ENCODE measurements around the gene SLC16A4.
"Not testable (repeated sequence)": the region's sequence is repeated elsewhere in the genome, so short reads cannot be mapped to it uniquely, and the experiment has no call there.

Gene SLC16A4

GRCh38 chr1:110390692-110391245 is at the start of gene SLC16A4:
SLC16A4 (minus strand) TSS chr1:110391026; CDS start chr1:110389323, 1,703 bp downstream.
- no peak for DNase-seq (ENCODE audit: low read depth in 4 of 4, low spot score in 1 of 4)

DNA sequence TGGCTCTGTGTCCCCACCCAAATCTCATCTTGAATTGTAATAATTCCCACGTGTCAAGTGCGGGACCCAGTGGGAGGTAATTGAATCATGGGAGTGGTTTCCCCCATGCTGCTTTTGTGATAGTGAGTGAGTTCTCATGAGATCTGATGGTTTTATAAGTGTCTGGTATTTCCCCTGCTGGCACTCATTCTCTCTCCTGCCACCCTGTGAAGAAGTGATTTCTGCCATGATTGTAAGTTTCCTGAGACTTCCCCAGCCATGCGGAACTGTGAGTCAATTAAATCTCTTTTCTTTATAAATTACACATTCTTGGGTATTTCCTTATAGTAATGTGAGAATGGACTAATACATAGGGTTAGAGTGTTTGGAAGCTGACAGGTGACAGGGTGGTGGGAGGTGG is 49.0 kb upstream of the SLC16A4 start:
- not testable (repeated sequence) for DNase-seq (ENCODE audit: low read depth in 4 of 4, low spot score in 1 of 4)

DNA sequence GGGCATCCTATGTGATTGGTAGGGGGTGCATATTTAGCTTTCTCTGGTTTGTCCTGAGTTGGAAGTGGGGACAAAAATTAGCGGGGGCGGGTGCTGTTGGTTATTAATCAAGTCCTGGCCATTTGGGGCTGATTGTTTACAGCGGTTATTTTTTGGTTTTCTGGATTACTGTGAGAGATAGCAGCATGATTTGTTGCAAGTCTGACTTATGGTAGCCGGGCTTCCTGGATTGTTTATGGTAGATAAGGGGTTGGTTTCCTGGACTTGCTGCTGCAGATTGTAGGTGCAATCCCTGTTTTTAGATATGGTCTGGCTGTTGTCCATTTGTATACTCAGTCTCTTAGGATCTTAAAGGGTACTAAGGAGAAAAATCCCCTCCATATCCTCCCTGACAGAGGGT is 48.1 kb upstream of the SLC16A4 start:
- DNase-seq (ENCODE audit: low read depth in 4 of 4, low spot score in 1 of 4), result no peak

- DNase-seq (ENCODE audit: low read depth in 4 of 4, low spot score in 1 of 4), result not testable (repeated sequence)
Measured at GRCh38 chr1:110437645-110438299, 46.9 kb upstream of the SLC16A4 start.

GRCh38 chr1:110436635-110437034 is 45.8 kb upstream of the SLC16A4 start:
- no peak for DNase-seq (ENCODE audit: low read depth in 4 of 4, low spot score in 1 of 4)

DNA sequence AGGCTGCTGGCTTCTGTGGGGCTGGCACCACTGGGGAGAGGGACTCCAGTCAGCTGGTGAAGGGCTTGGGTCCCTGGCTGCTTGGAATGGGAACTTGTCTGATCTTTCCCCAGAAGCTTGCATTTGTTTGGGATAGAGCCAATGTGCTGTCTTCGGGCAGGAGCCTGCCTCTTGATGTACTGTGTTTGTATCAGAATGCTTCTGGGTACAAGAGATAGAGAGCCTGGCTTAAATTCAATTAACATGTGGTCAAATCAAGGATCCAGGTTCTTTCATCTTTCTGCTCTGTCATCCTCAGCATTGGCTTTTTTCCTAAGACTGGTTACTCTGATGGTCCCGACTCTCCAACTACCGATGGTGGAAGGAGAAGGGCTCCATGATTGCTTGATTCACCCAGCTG is 44.1 kb upstream of the SLC16A4 start:
- DNase-seq (ENCODE audit: low read depth in 4 of 4, low spot score in 1 of 4), result no peak

- no peak for DNase-seq (ENCODE audit: low read depth in 4 of 4, low spot score in 1 of 4)
Measured at GRCh38 chr1:110433803-110434202, 43.0 kb upstream of the SLC16A4 start.

DNA sequence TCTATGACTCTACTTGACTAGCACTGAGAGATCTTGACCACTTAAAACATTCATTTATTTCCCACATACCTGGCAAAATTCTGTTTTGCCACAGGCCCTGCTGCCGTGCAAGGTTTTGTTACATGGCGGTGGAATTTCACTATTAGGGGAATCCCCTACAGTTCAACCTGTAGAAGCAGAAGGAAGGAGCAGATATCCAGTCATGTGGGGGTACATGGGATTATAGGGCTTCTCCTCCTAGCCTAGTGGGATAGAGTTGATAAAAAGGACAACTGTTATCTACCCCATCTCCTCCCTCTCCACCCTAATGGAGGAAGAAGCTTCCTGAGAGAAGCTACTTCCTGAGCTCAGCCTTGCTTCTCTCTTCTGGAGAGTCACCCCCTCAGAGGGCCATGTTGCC is 42.4 kb upstream of the SLC16A4 start:
- DNase-seq (ENCODE audit: low read depth in 4 of 4, low spot score in 1 of 4), result no peak

DNA sequence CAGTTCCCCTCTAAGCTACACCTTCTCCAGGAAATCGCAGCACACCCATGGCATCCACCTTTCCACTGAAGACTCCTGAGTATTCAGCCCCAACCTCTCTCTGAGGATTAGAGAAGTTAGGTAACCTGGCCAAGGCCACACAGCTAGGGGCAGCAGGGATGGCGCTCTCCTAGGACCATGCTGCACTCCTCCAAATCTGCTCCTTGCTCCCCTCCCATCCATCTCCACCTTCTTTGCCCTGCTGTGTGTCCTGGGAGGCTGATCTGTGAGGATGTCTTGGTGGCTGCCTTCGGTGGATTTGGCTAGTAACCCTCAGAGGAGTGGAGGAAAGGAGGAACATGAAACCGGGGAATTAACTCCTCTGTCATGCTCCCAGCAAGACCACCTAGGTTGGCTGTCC is 40.1 kb upstream of the SLC16A4 start:
- no peak for DNase-seq (ENCODE audit: low read depth in 4 of 4, low spot score in 1 of 4)

DNA sequence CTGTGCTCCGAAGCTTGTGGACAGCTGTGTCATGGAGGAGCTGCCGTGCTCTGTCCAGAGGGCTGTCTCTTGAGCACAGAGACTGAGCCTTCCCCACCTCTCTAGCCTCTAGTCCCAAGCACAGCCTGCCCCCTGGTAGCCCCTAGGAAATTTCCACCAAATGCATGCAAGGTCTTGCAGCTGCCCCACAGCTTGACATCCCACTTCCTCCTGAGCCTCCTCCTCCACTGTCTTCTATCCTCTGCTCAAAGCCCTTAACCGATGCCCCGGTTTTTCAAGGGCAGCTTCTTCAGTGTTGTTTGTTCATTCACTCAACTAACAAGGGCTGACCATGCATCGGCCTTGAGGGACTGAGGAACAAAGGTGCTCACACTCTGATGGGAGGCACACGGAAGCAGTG is 39.5 kb upstream of the SLC16A4 start:
- DNase-seq (ENCODE audit: low read depth in 4 of 4, low spot score in 1 of 4), result no peak

DNA sequence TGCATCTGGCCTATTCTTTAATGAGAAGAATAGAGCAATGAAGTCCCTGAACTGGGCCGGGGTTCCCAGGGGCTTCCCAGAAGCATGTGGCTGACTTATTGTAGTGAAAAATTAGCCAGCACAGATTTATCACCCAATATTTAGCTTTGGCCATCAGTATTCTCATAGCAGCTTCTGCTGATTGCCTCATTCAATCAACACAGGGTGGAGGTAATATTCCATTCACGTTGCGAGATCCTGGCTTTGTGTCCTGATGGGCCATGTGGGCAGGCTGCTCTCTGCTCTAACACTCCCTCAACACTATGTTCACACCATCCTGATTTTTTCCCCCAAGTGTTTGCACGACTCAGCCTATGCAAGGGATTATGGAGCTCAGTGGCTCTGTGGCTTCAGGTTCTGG is 38.1 kb upstream of the SLC16A4 start:
- DNase-seq (ENCODE audit: low read depth in 4 of 4, low spot score in 1 of 4), result no peak

DNA sequence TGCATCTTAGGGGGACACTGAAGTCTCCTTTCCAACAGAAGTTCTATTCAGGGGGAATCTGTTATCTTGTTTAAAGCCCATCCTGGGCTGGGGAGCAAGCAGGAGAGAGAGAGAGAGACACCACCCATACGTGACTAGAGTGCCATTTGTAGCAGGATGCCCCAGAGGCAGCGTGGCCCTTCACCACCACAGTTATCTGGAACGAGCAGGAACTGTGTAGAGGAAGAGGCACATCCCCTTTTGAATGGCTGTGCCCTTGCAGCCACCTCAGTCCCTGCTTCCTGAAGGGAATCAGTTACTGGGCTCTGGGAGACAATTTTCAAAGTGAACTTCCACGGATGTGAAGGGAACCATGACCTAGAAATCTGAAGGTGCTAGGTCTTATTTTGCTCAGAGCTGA is 36.0 kb upstream of the SLC16A4 start:
- no peak for DNase-seq (ENCODE audit: low read depth in 4 of 4, low spot score in 1 of 4)

GRCh38 chr1:110425612-110426152 is 34.9 kb upstream of the SLC16A4 start:
- DNase-seq (ENCODE audit: low read depth in 4 of 4, low spot score in 1 of 4), result no peak

GRCh38 chr1:110424699-110425611 is 34.1 kb upstream of the SLC16A4 start:
- no peak for DNase-seq (ENCODE audit: low read depth in 4 of 4, low spot score in 1 of 4)

- DNase-seq (ENCODE audit: low read depth in 4 of 4, low spot score in 1 of 4), result no peak
Measured at GRCh38 chr1:110420874-110421793, 30.3 kb upstream of the SLC16A4 start.

DNA sequence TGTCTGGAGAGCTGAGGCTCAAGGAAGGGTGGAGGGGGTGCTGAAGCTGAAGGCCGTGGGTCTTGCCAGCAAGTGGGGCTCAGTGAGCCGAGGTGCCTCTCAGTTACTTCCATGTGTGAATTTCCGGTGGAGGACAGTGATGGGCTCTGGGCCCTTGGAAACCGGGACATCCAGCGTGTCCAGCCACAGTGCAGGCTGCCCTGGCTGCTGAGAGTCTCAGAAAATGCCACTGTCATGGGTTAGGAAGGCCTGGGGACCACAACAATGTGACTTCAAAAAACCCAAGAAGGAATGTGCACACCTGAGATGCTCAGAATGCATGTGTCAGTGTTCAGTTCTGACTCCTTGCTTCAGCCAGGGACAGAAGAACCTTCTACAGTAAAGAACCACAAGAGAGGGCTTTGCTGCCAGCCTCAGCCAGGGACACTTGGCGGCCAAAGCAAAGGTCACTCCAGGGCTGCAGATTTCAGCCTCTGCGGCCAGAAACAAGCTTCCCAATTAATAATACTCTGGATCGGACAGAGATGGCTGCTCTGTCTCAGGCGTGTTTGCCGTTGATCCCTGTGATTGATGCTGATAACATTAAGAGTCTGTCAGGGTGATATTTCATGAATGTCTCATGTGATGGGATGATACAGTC is 29.3 kb upstream of the SLC16A4 start:
- DNase-seq (ENCODE audit: low read depth in 4 of 4, low spot score in 1 of 4), result no peak

GRCh38 chr1:110418729-110419128 is 27.9 kb upstream of the SLC16A4 start:
- DNase-seq (ENCODE audit: low read depth in 4 of 4, low spot score in 1 of 4), result no peak

- DNase-seq (ENCODE audit: low read depth in 4 of 4, low spot score in 1 of 4), result not testable (repeated sequence)
Measured at GRCh38 chr1:110413045-110413444, 22.2 kb upstream of the SLC16A4 start.

DNA sequence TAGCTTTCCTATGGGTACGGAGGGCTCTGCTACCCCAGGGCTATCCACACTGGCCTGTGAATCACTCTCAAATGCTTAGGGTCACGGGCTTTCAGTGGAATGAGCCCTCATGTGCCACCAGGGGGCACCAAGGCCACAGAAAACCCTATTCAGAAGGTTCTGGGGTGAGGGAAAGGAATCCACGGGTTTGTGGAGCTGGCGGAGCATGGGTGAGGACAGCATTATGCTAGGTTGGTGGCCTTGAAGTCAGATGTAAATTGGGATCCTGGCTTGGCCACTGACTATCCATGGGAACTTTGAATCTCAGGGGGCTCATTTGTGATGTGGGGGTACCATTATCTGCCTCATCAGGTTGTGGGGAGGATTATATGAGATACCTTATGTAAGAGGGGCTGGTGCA is 21.8 kb upstream of the SLC16A4 start:
- DNase-seq (ENCODE audit: low read depth in 4 of 4, low spot score in 1 of 4), result peak; percentile 30 to 51 (median 38)

DNA sequence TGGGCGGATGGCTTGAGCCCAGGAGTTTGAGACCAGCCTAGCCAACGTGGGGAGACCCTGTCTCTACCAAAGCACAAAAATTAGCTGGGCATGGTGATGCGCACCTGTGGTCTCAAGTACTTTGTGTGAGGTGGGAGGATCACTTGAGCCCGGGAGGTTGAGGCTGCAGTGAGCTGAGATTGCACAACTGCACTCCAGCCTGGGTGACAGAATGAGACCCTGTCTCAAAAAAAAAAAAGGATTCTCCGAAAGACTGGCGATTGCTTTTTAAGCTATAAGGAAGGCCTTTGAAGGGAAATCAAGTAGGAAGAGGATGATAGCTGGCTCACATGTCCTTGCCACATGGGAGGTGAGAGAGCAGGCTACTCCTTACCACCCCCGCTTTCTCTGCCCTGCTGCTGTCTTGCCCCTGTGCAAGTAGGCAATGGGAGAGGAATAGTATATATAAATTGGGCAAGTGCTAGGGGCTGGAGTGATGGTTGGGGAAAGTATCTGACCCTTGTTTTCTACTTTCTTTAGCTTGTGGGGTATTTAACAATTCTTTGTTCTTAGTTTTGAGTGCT is 20.4 kb upstream of the SLC16A4 start:
- DNase-seq (ENCODE audit: low read depth in 4 of 4, low spot score in 1 of 4), result no peak

All from stimulated activated CD4-positive, alpha-beta T cell treated with anti-CD3 and anti-CD28 coated beads, Interleukin-1b, Interleukin-23, amount 100 ng/mL, for 24 hours (primary cell).